Stimulated activated CD8-positive, alpha-beta memory T cell treated with anti-CD3 and anti-CD28 coated beads, Interleukin-7, amount 100 ng/mL, for 1 hour (primary cell): ENCODE data around the gene POFUT1.

Experiments
- DNase-seq, 2 donors: peaks; one replicate each; pipeline ENCODE4 v3.0.0-alpha.2; 2020; ENCODE audit warnings: low read depth in 2 of 2

The POFUT1 gene

GRCh38 chr20:32277361-32278198, 69.9 kb downstream of the POFUT1 start, which contains the start of gene KIF3B:
KIF3B (plus strand) TSS chr20:32277651; CDS start chr20:32309778, 32,127 bp downstream.
- DNase-seq, result peak; percentile 67 to 71

- DNase-seq, result no peak
These were observed 70.5 kb downstream of the POFUT1 start for GRCh38 chr20:32278199-32278643.

- DNase-seq, result no peak
These were observed 74.0 kb downstream of the POFUT1 start for GRCh38 chr20:32281711-32282110.

GRCh38 chr20:32282461-32282860, 74.8 kb downstream of the POFUT1 start:
- DNase-seq, result no peak

- no peak for DNase-seq
These were observed 77.5 kb downstream of the POFUT1 start for GRCh38 chr20:32285082-32285620.

- DNase-seq, result no peak
These were observed 78.1 kb downstream of the POFUT1 start for GRCh38 chr20:32285621-32286371.

GRCh38 chr20:32287231-32287638, 79.6 kb downstream of the POFUT1 start:
- DNase-seq, result no peak
